ENCODE results near the gene AATF. TPM values are rescaled to one million over a fixed set of nuclear protein-coding genes. Genes with fewer than 3 reads are reported as not detected.

AATF gene
- total RNA-seq, 1 experiment from 2014 or later: 85.2 TPM

GRCh38 chr17:36913132-36913531, 35.6 kb upstream of the AATF start:
- DNase-seq (ENCODE audit: unreplicated experiment): no peak
- peaks cover 13% of the 10 kb centered on the region for H3K27me3 Mint-ChIP-seq (ENCODE audit: insufficient read depth, unreplicated experiment)
- intact Hi-C loops (cut with micrococcal nuclease): no loop called here
- no peak overlapping the region for H3K4me3 Mint-ChIP-seq (ENCODE audit: unreplicated experiment)
- TF ChIP-seq, protein P1, sequence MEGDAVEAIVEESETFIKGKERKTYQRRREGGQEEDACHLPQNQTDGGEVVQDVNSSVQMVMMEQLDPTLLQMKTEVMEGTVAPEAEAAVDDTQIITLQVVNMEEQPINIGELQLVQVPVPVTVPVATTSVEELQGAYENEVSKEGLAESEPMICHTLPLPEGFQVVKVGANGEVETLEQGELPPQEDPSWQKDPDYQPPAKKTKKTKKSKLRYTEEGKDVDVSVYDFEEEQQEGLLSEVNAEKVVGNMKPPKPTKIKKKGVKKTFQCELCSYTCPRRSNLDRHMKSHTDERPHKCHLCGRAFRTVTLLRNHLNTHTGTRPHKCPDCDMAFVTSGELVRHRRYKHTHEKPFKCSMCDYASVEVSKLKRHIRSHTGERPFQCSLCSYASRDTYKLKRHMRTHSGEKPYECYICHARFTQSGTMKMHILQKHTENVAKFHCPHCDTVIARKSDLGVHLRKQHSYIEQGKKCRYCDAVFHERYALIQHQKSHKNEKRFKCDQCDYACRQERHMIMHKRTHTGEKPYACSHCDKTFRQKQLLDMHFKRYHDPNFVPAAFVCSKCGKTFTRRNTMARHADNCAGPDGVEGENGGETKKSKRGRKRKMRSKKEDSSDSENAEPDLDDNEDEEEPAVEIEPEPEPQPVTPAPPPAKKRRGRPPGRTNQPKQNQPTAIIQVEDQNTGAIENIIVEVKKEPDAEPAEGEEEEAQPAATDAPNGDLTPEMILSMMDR (IDR thresholded peaks at IDR 0.05; ENCODE audit: unreplicated experiment): no peak
- H3K9me3 Mint-ChIP-seq (ENCODE audit: unreplicated experiment): no peaks in the 10 kb centered on the region
- no TSS peak for BruUV-seq (replicated peaks)
- ChIA-PET POLR2A (no interaction called here), CTCF (interaction anchor here (0.5 kb wide), 1 partner anchor 320 kb away, joined by 3 read pairs; no protein-coding TSS in a partner anchor)
- H3K4me1 Mint-ChIP-seq (ENCODE audit: insufficient read depth, unreplicated experiment): no peaks in the 10 kb centered on the region
- H3K27ac Mint-ChIP-seq (ENCODE audit: low read depth, unreplicated experiment): no peak overlapping the region
- H3K36me3 Mint-ChIP-seq (ENCODE audit: insufficient read depth, unreplicated experiment): peaks cover 8% of the 10 kb centered on the region

- peaks cover 8% of the 10 kb centered on the region for H3K36me3 Mint-ChIP-seq (ENCODE audit: insufficient read depth, unreplicated experiment)
- no TSS peak for BruUV-seq (replicated peaks)
- peaks cover 25% of the 10 kb centered on the region for H3K4me1 Mint-ChIP-seq (ENCODE audit: insufficient read depth, unreplicated experiment)
- ChIA-PET POLR2A (interaction anchor here (0.7 kb wide), 1 partner anchor 31 kb away, joined by 5 read pairs; the partner anchor contains the start of gene AATF), CTCF (interaction anchor here (0.7 to 1.2 kb wide), 2 partner anchors 37 to 212 kb away, joined by 3 to 4 read pairs; no protein-coding TSS in a partner anchor)
- no peak overlapping the region for H3K27ac Mint-ChIP-seq (ENCODE audit: low read depth, unreplicated experiment)
- TF ChIP-seq, protein P1 (IDR thresholded peaks at IDR 0.05; ENCODE audit: unreplicated experiment): no peak
- H3K4me3 Mint-ChIP-seq (ENCODE audit: unreplicated experiment): no peak overlapping the region
- no peaks in the 10 kb centered on the region for H3K9me3 Mint-ChIP-seq (ENCODE audit: unreplicated experiment)
- no peaks in the 10 kb centered on the region for H3K27me3 Mint-ChIP-seq (ENCODE audit: insufficient read depth, unreplicated experiment)
- DNase-seq (ENCODE audit: unreplicated experiment): peak; percentile 44
- intact Hi-C loops (cut with micrococcal nuclease): no loop called here
These were observed 30.5 kb upstream of the AATF start for GRCh38 chr17:36918211-36918691.

GRCh38 chr17:36919407-36919968, 29.3 kb upstream of the AATF start:
- CTCF ChIA-PET: interaction anchor here (0.7 kb wide), 1 partner anchor 25 kb away, joined by 3 read pairs; no protein-coding TSS in a partner anchor
- BruUV-seq (replicated peaks): no TSS peak
- TF ChIP-seq, protein P1 (IDR thresholded peaks at IDR 0.05; ENCODE audit: unreplicated experiment): no peak
- Mint-ChIP-seq H3K36me3 (ENCODE audit: insufficient read depth, unreplicated experiment) (peaks cover 8% of the 10 kb centered on the region), H3K27ac (ENCODE audit: low read depth, unreplicated experiment) (no peak overlapping the region), H3K27me3 (ENCODE audit: insufficient read depth, unreplicated experiment) (no peaks in the 10 kb centered on the region), H3K4me1 (ENCODE audit: insufficient read depth, unreplicated experiment) (peaks cover 31% of the 10 kb centered on the region), H3K4me3 (ENCODE audit: unreplicated experiment) (no peak overlapping the region), H3K9me3 (ENCODE audit: unreplicated experiment) (no peaks in the 10 kb centered on the region)
- DNase-seq (ENCODE audit: unreplicated experiment): no peak
- intact Hi-C loops (cut with micrococcal nuclease): no loop called here
- POLR2A ChIA-PET: interaction anchor here (3.9 kb wide), 1 partner anchor 29 kb away, joined by 25 read pairs; the partner anchor contains the start of gene AATF
